HS-5 (cell line): ENCODE data around the gene TBC1D7.
A peak's percentile ranks its signal among the peaks of the same experiment; 100 is the strongest.

ENCODE experiments used
- DNase-seq: peaks from one replicate; pipeline ENCODE4 v3.0.0-alpha.2; 2012; ENCODE audit warnings: low read depth

The TBC1D7 gene

GRCh38 chr6:13319891-13320564 is 8.3 kb downstream of the TBC1D7 start:
- no peak for DNase-seq

GRCh38 chr6:13318821-13319220 is 9.5 kb downstream of the TBC1D7 start:
- DNase-seq = no peak

GRCh38 chr6:13315896-13316295 is 12.4 kb downstream of the TBC1D7 start:
- no peak for DNase-seq

DNA sequence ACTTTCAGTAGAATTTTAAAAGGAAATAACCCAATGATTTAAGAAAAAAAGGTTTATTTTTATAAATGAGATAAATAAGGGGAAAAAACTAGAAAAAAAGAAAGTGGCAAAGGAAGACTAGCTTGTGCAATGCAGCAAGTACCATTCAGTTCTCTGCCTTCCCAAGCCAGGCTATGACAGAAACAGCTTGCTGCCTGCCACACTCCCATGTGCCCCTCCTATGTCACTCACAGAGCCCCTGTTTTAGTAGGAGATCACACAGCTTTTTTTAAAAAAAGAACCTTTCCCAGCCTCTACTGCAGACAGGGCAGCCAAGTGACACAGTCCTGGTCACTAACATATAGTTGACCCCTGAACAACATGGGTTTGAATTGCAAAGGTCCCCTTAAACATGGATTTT is 13.5 kb downstream of the TBC1D7 start:
- DNase-seq = no peak

DNA sequence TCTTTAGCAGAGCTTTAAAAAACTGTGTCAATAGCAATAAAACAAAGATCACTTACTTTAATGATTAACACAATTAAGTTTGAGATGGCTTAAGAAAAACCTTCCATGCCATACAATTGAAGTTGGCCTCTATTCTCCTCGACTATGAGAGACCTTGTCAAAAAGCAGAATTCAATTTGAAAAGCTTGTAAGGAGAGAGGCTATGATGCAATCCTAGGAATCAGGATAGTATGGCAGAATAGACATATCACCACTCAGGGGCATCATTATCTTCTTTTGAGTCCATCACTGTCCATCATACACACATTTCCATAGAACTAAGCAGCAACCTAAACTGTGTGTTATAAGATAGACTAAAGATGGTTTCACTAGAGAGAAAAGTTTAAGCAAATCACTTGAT is 17.2 kb downstream of the TBC1D7 start:
- no peak for DNase-seq

GRCh38 chr6:13308332-13308731 is 20.0 kb downstream of the TBC1D7 start:
- DNase-seq = no peak

DNA sequence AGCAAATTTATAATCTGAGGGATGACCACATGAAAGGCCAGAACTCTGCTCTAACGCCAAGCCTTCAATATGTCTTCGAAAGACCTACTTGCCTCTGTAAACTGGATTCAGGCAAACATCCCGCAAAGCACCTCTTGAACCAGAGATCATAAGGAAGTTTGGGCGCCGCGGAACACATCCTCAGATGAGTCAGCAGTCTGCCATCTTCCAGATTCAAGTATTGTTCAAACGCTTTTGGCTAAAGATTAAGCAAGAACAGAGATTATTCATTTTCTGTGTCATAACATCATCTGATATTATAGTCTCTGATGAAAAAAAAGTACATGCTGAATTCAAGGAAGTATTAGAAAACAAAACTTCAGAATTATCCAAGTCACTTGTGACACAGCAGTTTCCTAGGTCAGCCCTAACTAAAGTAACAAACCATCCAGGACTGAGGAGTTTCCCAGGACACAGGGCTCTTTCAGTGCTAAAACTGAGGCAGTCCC is 20.8 kb downstream of the TBC1D7 start:
- DNase-seq = peak; percentile 83

DNA sequence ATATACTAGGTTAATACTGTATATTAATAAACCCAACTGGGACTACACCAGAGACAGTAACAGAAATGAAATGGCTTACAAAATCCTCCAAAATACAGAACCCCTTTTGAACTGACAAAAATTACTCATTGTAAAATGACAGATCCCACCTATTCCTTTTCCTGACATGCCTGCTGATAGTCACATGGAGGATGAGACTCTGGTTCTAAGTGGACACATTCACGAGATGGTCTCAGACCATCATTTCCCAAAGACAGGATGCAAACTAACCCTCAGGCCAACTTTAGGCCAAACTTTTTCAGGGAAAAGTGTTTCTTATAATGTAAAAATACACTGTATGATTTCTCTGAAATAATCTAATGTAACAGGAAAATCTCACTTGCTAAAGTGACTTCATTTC is 22.5 kb downstream of the TBC1D7 start:
- DNase-seq = no peak

- no peak for DNase-seq
Measured at GRCh38 chr6:13305288-13305687, 23.0 kb downstream of the TBC1D7 start.

DNA sequence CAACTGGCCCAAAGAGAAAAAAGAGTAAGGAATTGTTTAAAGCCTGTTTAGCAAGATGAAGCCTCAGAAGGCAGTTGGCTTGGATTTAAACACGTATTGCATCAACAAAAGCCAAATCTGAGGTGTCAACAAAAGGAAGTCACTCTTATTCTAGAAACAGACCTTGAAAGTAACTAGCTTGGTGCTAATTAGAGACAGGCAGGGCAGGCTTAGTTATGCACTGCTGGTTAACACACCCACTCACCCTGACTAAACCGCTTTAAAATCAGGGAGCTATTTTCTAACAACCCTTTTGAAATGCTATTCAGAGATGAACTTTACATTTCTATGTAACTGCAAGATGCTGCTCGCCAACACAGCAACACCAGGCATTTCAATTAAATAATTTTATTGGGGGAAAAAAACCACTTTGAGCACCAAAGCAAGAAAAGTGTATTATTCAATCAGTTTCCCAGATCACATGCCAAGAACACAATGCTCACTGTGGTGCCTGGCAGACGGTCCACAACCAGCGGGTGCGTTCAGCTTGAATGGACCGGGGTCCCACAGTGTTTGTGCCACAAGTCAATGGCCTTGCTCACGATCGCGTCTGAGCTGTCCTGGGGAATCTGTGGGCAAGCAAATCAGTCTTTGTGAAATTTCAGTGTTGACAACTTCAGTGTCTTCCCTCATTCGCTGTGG is 23.6 kb downstream of the TBC1D7 start:
- DNase-seq = no peak

GRCh38 chr6:13304101-13304500 is 24.2 kb downstream of the TBC1D7 start:
- DNase-seq = no peak

GRCh38 chr6:13303668-13304017 is 24.7 kb downstream of the TBC1D7 start:
- DNase-seq = peak; percentile 22

GRCh38 chr6:13302751-13303667 is 25.3 kb downstream of the TBC1D7 start:
- DNase-seq = peak; percentile 100

DNA sequence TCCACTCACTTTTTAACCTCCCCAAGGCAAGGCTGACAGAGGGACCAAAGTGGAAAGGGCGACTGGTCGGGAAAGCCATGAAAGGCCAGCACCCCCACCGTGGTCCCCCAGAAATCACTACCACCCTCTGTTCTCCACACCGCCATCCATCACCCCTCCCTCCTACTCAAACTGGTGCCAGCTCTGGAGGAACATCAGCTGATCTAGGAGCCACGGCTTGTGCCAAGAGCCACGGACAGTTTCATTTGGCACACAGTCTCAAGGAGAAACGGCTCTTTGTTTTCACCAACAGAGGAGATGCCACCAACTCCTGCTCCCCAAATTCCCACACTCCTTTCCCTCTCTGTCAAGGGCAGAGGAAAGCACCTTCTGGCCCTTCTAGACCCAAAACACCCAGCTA is 26.0 kb downstream of the TBC1D7 start:
- no peak for DNase-seq

DNA sequence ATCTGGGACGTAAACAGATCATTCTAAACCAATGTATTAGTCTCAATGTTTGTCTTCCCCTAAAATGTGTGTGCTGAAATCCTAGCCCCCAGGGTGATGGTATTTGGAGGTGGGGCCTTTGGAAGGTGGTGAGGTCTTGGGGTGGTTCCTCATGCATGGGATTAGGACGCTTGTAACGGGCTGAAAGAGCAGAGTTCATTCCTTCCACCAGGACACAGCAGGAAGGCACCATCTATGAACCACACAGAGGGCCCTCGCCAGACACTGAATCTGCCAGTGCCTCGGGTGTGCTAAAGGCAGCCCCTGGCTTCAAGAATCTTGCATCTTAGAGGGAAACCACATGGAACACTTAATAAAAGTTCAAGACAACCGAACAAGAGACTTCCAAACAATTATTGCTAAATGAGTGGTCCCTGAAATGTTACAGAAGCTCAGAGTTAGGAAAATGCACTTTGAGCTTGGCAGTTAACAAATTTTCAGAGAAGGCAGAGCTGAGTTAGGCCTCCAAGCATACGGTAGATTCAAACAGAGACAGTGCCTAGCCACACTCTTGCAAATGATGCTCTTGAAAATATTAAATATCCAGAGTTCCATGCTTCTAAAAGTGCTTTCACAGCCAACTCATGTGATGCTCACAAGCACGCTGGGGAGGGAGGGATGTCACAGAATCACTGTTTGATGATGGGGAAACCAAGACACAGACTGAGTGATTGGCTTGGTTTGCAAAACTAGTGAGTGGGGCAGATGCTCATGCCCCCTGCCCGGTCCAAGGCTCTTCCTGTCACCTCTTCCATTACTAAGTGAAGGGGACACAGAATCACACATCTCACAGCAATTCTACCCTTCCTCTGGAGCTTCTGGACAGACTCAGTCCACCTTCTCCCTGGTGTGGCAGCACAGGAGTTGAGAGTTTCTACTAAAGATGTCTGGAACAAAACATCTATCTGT is 27.4 kb downstream of the TBC1D7 start:
- DNase-seq = no peak

GRCh38 chr6:13299918-13300317 is 28.4 kb downstream of the TBC1D7 start:
- no peak for DNase-seq

- no peak for DNase-seq
Measured at GRCh38 chr6:13299403-13299821, 28.9 kb downstream of the TBC1D7 start.

DNA sequence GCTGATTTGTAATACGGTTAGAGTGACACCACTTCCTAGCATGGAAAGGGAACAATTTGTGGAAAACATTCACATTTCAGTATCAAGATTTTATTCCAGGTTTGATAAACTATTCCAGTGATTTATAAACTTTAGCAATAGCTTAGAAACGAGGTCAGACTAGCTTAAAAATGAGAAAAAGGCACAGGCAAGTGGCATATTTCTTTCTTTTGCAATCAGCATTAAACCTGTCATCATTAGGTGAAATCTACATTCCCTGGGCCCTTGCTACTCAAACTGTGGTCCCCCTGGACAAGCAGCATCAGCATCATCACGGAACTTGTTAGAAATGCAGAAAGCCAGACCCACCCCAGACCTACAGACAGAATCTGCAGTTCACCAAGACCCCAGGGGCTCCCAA is 29.9 kb downstream of the TBC1D7 start:
- no peak for DNase-seq

DNA sequence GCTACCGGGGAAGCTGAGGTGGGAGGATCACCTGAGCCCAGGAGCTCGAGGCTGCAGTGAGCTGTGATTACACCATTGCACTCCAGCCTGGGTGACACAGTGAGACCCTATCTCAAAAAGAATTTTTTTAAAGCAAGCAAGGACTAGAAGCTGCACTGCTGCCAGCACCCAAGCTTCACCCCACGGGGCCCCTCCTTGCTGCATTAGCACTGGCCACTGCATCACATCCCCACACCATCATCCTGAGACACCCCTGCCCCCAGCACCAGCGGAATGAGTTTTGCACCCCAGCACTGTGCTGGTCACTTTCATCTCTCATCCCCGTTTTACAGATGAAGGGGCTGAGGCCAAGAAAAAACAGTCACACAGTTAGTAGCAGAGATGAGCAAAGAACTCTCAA is 30.9 kb downstream of the TBC1D7 start:
- DNase-seq = no peak

- DNase-seq = no peak
Measured at GRCh38 chr6:13296536-13296997, 31.8 kb downstream of the TBC1D7 start.

GRCh38 chr6:13295576-13295975 is 32.8 kb downstream of the TBC1D7 start:
- no peak for DNase-seq
